H1 (cell line): Measurements from ENCODE around the gene KLHL18. TPM values are rescaled to one million over a fixed set of nuclear protein-coding genes. Genes with fewer than 3 reads are reported as not detected.

ENCODE experiments used
- CTCF ChIA-PET: fragments of 300-600 bp; sonication (Branson Sonifier 250); formaldehyde crosslinking; loops from one replicate; lab custom pipeline; 2021; ENCODE audit not compliant: partially characterized antibody; lab: Charles Lee
- POLR2A ChIA-PET: fragments of 300-600 bp; sonication (Branson Sonifier 250); formaldehyde crosslinking; loops from one replicate; lab custom pipeline; 2021; ENCODE audit warnings: inconsistent platforms; ENCODE audit not compliant: partially characterized antibody; lab: Charles Lee
- DNase-seq, 2 experiments: peaks; one replicate each; pipeline versions ENCODE4 v3.0.0 to v3.0.0-alpha.2; 2010 to 2022; ENCODE audit warnings: low spot score in 2 of 2, low read depth in 1 of 2, mixed read lengths in 1 of 2
- FAIRE-seq: peaks from 2 replicates; lab custom pipeline; 2011; peaks lifted over from hg19 to GRCh38; lab: Jason Lieb, UNC
- H2AFZ ChIP-seq: 2 replicates; pipeline ENCODE4 v1.8.1; 2012; ENCODE audit warnings: low read length, inconsistent platforms
- H2AK5ac ChIP-seq: 2 replicates; pipeline ENCODE4 v1.6.1; 2013; ENCODE audit warnings: low read depth, low read length
- H2BK120ac ChIP-seq: replicated peaks from 2 replicates; pipeline ENCODE3; 2013; ENCODE audit warnings: low read depth, low read length, inconsistent platforms
- H2BK12ac ChIP-seq: 2 replicates; pipeline ENCODE4 v1.6.1; 2013; ENCODE audit warnings: low read depth, low read length
- H2BK15ac ChIP-seq: 2 replicates; pipeline ENCODE4 v1.6.1; 2013; ENCODE audit warnings: low read length
- H2BK20ac ChIP-seq: 2 replicates; pipeline ENCODE4 v1.6.1; 2013; ENCODE audit warnings: low read length
- H2BK5ac ChIP-seq: 2 replicates; pipeline ENCODE4 v1.6.1; 2013; ENCODE audit warnings: low read depth, low read length
- H3K14ac ChIP-seq: 2 replicates; pipeline ENCODE4 v1.6.1; 2013; ENCODE audit warnings: inconsistent platforms; ENCODE audit not compliant: insufficient read length
- H3K18ac ChIP-seq: 2 replicates; pipeline ENCODE4 v1.6.1; 2013; ENCODE audit warnings: low read length; ENCODE audit errors: extremely low read depth
- H3K23ac ChIP-seq: 2 replicates; pipeline ENCODE4 v1.6.1; 2013; ENCODE audit warnings: inconsistent platforms; ENCODE audit not compliant: insufficient read length
- H3K23me2 ChIP-seq: 2 replicates; pipeline ENCODE4 v1.6.1; 2013; ENCODE audit warnings: low read depth, low read length
- H3K27ac ChIP-seq: 2 replicates; pipeline ENCODE4 v1.6.1; 2011; ENCODE audit warnings: low read depth, low read length, inconsistent platforms
- H3K27me3 ChIP-seq, 4 experiments: replicated peaks in 1 of 4; 1 replicate in 1 of 4; 2 replicates in 3 of 4; pipeline versions ENCODE4 v1.6.1 to v1.8.1; 2011 to 2013; ENCODE audit warnings: low read length in 3 of 4, mild to moderate bottlenecking in 3 of 4, inconsistent platforms in 2 of 4, mixed read lengths in 2 of 4, moderate library complexity in 1 of 4; ENCODE audit not compliant: control insufficient read depth in 3 of 4, insufficient read depth in 3 of 4; ENCODE audit errors: extremely low read depth in 1 of 4
- H3K36me3 ChIP-seq, 4 experiments: 2 replicates each; pipeline versions ENCODE4 v1.6.1 to v1.8.1; 2011 to 2013; ENCODE audit warnings: mild to moderate bottlenecking in 4 of 4, low read length in 3 of 4, moderate library complexity in 2 of 4, control low read depth in 1 of 4, inconsistent platforms in 1 of 4; ENCODE audit not compliant: insufficient read depth in 4 of 4, control insufficient read depth in 2 of 4
- H3K4ac ChIP-seq: replicated peaks from 2 replicates; pipeline ENCODE3; 2013; ENCODE audit warnings: low read length, low read depth, mixed read lengths, inconsistent platforms; ENCODE audit not compliant: insufficient read length
- H3K4me1 ChIP-seq, 4 experiments: replicated peaks in 1 of 4; 1 replicate in 1 of 4; 2 replicates in 3 of 4; pipeline versions ENCODE4 v1.6.1 to v1.8.1; 2011 to 2013; ENCODE audit warnings: low read length in 3 of 4, inconsistent platforms in 2 of 4, mixed read lengths in 1 of 4; ENCODE audit not compliant: insufficient read depth in 4 of 4, control insufficient read depth in 3 of 4
- H3K4me2 ChIP-seq, 2 experiments: 2 replicates each; pipeline versions ENCODE4 v1.6.1 to v1.8.1; 2011 to 2013; ENCODE audit warnings: low read depth in 2 of 2, low read length in 2 of 2, control low read depth in 1 of 2, inconsistent platforms in 1 of 2, mild to moderate bottlenecking in 1 of 2; ENCODE audit not compliant: insufficient read depth in 1 of 2
- H3K4me3 ChIP-seq, 4 experiments: fragments of 200-600, 300-600 bp in 1 of 4; sonication (generic), shearing (Covaris generic), sonication (Bioruptor Twin) in 1 of 4; 2 replicates each; pipeline versions ENCODE4 v1.5.1 to v1.8.1; 2011 to 2016; ENCODE audit warnings: low read length in 4 of 4, low read depth in 3 of 4, control low read depth in 2 of 4, inconsistent platforms in 2 of 4, mild to moderate bottlenecking in 2 of 4, mixed read lengths in 1 of 4, moderate library complexity in 1 of 4; ENCODE audit not compliant: insufficient read depth in 2 of 4; ENCODE audit errors: extremely low read depth in 1 of 4
- H3K56ac ChIP-seq: replicated peaks from 2 replicates; pipeline ENCODE3; 2013; ENCODE audit warnings: low read depth, mild to moderate bottlenecking, mixed read lengths, low read length, inconsistent platforms; ENCODE audit not compliant: insufficient read length
- H3K79me1 ChIP-seq: 2 replicates; pipeline ENCODE4 v1.6.1; 2013; ENCODE audit warnings: low read depth, low read length, control low read depth
- H3K79me2 ChIP-seq, 2 experiments: 2 replicates each; pipeline versions ENCODE4 v1.6.1 to v1.8.1; 2012 to 2013; ENCODE audit warnings: low read length in 2 of 2, mild to moderate bottlenecking in 2 of 2, inconsistent platforms in 1 of 2; ENCODE audit not compliant: insufficient read depth in 2 of 2, control insufficient read depth in 1 of 2
- H3K9ac ChIP-seq, 4 experiments: replicated peaks in 1 of 4; 1 replicate in 1 of 4; 2 replicates in 3 of 4; pipeline versions ENCODE4 v1.6.1 to v1.8.1; 2011 to 2013; ENCODE audit warnings: low read depth in 3 of 4, low read length in 3 of 4, control low read depth in 2 of 4, mild to moderate bottlenecking in 2 of 4, moderate library complexity in 2 of 4, inconsistent platforms in 1 of 4; ENCODE audit errors: extremely low read depth in 1 of 4
- H3K9me3 ChIP-seq, 2 experiments: 2 replicates each; pipeline versions ENCODE4 v1.6.1 to v1.8.1; 2012 to 2013; ENCODE audit warnings: mild to moderate bottlenecking in 2 of 2, moderate library complexity in 2 of 2, control low read depth in 1 of 2, inconsistent platforms in 1 of 2, low read depth in 1 of 2, low read length in 1 of 2, mixed read lengths in 1 of 2; ENCODE audit not compliant: insufficient read depth in 2 of 2
- H4K20me1 ChIP-seq, 2 experiments: replicated peaks in 1 of 2; 2 replicates each; pipeline versions ENCODE3 to v1.8.1; 2011 to 2013; ENCODE audit warnings: inconsistent platforms in 2 of 2, low read length in 2 of 2, mild to moderate bottlenecking in 1 of 2; ENCODE audit not compliant: insufficient read depth in 2 of 2, control insufficient read depth in 1 of 2
- H4K5ac ChIP-seq: 2 replicates; pipeline ENCODE4 v1.6.1; 2013; ENCODE audit warnings: low read length, low read depth, mixed read lengths, inconsistent platforms; ENCODE audit not compliant: insufficient read length
- H4K8ac ChIP-seq: 2 replicates; pipeline ENCODE4 v1.8.0; 2013; ENCODE audit warnings: mild to moderate bottlenecking, moderate library complexity, low read length, inconsistent platforms; ENCODE audit not compliant: insufficient read depth; ENCODE audit errors: extremely low read depth
- H4K91ac ChIP-seq: replicated peaks from 2 replicates; pipeline ENCODE3; 2013; ENCODE audit warnings: low read length, mixed read lengths, inconsistent platforms; ENCODE audit not compliant: insufficient read length
- ASH2L ChIP-seq: fragments of 200-600, 300-600 bp; sonication (generic); IDR thresholded peaks from one replicate; pipeline ENCODE4 v1.7.1; 2017; ENCODE audit warnings: low read length
- CHD2 ChIP-seq: IDR thresholded peaks from 2 replicates; pipeline ENCODE4 v1.6.1; 2012; ENCODE audit warnings: low read length, improper control_type of control experiment
- CREB1 ChIP-seq: IDR thresholded peaks from 2 replicates; pipeline ENCODE4 v1.6.1; 2012; ENCODE audit warnings: inconsistent platforms
- CTBP2 ChIP-seq: IDR thresholded peaks from 2 replicates; pipeline ENCODE4 v1.7.0; 2011; ENCODE audit warnings: borderline replicate concordance, mild to moderate bottlenecking, moderate library complexity, mixed read lengths, low read length; ENCODE audit not compliant: insufficient read depth, insufficient read length
- HDAC2 ChIP-seq, 2 experiments: fragments of 300-600 bp in 1 of 2; sonication (generic) in 1 of 2; IDR thresholded peaks; 2 replicates each; pipeline ENCODE4 v1.6.1; 2011 to 2012; ENCODE audit warnings: low read depth in 2 of 2, low read length in 2 of 2, mild to moderate bottlenecking in 2 of 2, moderate library complexity in 2 of 2, borderline replicate concordance in 1 of 2, inconsistent platforms in 1 of 2
- SIRT6 ChIP-seq: IDR thresholded peaks from one replicate; pipeline ENCODE4 v1.7.1; 2012; ENCODE audit warnings: low read length, inconsistent platforms
- SP4 ChIP-seq: IDR thresholded peaks from 2 replicates; pipeline ENCODE4 v1.6.1; 2012; ENCODE audit warnings: low read length, inconsistent platforms
- SUZ12 ChIP-seq: fragments of 200-600 bp; sonication (generic); IDR thresholded peaks from 2 replicates; pipeline ENCODE4 v1.6.1; 2012; ENCODE audit warnings: mild to moderate bottlenecking, inconsistent platforms, low read length, moderate library complexity, mixed read lengths
- ZNF274 ChIP-seq: IDR thresholded peaks from 2 replicates; pipeline ENCODE4 v1.7.0; 2012; ENCODE audit warnings: low read length, borderline replicate concordance; ENCODE audit errors: extremely low read depth
- WGBS, 2 experiments: shearing (Covaris generic) in 1 of 2; methylation state at CpG; one replicate each; pipeline versions ENCODE4 v1.1.6 to v1.1.7; 2013 to 2015; ENCODE audit warnings: low lambda C conversion rate in 2 of 2, mixed read lengths in 2 of 2, inconsistent platforms in 1 of 2, low coverage in 1 of 2, missing lambda C conversion rate in 1 of 2; ENCODE audit not compliant: insufficient replicate concordance in 2 of 2, insufficient coverage in 1 of 2, insufficient read length in 1 of 2; ENCODE audit errors: extremely low coverage in 1 of 2, missing lambda C conversion rate in 1 of 2; 5-methylcytosine and 5-hydroxymethylcytosine counted together
- polyA plus RNA-seq, 7 experiments: library from polyadenylated mRNA; depleted of rRNA in 3 of 7; stranded (reverse) in 5 of 7; unstranded in 2 of 7; fragments of >200 nt in 5 of 7; fragments of 200-250 nt in 2 of 7; gene quantifications; 1 replicate in 5 of 7; 2 replicates in 1 of 7; 4 replicates in 1 of 7; pipeline versions ENCODE4 v1.2.1 to v1.2.3, GENCODE V29; 2011 to 2013; ENCODE audit warnings: missing spikeins in 2 of 7, mixed read lengths in 2 of 7
- total RNA-seq: library from RNA; stranded (reverse); fragmentation: NEBNext Ultra II Directional; extraction: Animal tissue kit (Norgen Biotek cat#: 25700); gene quantifications from 2 replicates; pipeline ENCODE4 v1.2.1, GENCODE V29; 2021

The KLHL18 gene
- total and polyA plus RNA-seq, 2 of the 8 experiments (the other 6 are each of a cell fraction or from before 2014, with no cell fraction given) = 19.9 to 31.7 TPM

DNA sequence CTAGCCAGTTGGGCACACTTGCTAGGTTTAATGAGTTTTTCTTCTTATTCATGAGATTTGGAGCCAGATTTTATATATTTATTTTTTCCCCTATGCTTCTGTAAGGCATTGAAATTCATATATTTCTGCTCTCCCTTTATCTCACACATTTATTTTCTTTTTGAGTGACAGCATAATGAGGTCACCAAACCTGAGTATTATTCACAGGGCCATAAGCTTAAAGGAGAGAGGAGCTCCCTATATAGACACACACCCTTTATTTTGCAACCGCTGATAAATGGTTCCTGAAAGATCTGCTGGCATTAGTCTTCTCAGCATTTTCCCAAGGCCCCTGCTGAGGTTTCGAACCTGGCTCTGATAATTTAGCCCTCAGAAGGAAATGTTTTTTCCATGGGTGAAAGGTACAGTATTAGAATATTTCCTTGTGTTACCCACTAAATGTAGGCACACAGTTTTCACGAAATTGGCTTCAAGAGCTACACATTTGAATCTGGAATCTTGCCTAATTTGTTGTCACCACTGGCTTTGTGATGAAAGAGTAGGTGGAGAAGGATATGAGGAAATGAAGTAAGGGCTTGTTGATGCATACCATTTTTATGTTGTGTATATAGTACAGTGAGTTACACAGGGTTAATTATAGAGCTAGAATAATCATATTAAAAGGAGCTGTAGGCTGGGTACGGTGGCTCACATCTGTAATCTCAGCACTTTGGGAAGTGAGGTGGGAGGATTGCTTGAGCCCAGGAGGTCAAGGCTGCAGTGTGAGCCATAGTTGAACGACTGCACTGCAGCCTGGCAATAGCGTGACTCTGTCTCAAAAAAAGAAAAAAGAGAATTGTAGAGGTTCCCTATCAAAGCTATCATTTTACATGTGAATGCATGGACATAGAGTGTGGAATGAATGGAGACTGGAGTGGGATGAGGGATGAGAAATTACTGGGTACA, 6.5 kb downstream of the KLHL18 start:
- Histone ChIP-seq H4K91ac (no peak overlapping the region), H2BK5ac (no peak overlapping the region), H4K5ac (no peak overlapping the region), H3K79me1 (peaks cover 4% of the 10 kb centered on the region; the same call in 1 of the 2 replicates), H3K4ac (no peak overlapping the region), H3K23ac (no peak overlapping the region), H3K14ac (no peak overlapping the region), H4K20me1 (peaks cover 3% of the 10 kb centered on the region in 2 experiments), H2AFZ (no peak overlapping the region), H3K27me3 (no peaks in the 10 kb centered on the region), H3K56ac (peak overlapping the region; percentile 60), H3K4me1 (no peaks in the 10 kb centered on the region), H3K23me2 (no peaks in the 10 kb centered on the region), H3K4me3 (no peak overlapping the region), H3K18ac (no peak overlapping the region), H2BK20ac (no peak overlapping the region), H2BK15ac (no peak overlapping the region), H3K27ac (no peak overlapping the region), H3K79me2 (peaks cover 3 to 89% of the 10 kb centered on the region in 2 experiments; a peak in 3 of 4 replicates)
- FAIRE-seq = no peak
- WGBS, 2 experiments = 78% methylated on average over 6 of the region's 6 CpGs; no CpG with 5 or more reads in 1 of the 2 experiments
- TF ChIP-seq ZNF274 (no peak), CTBP2 (no peak), ASH2L (no peak), SUZ12 (no peak), HDAC2 (IDR thresholded peaks at IDR 0.05; ENCODE audit: borderline replicate concordance in 1 of 2, low read depth in 2 of 2, low read length in 2 of 2) (no peak), CREB1 (no peak), CHD2 (no peak), SIRT6 (no peak), SP4 (no peak)
- TF ChIP-seq, all 59 proteins: peak for 0
- no peak overlapping the region for H2BK120ac ChIP-seq
- H3K36me3 ChIP-seq = peaks cover 0 to 17% (median 3%) of the 10 kb centered on the region in 4 experiments; a peak in 4 of 8 replicates
- no peak overlapping the region for H2AK5ac ChIP-seq
- no peak overlapping the region for H4K8ac ChIP-seq
- no peak overlapping the region for H3K4me2 ChIP-seq
- ChIA-PET CTCF (interaction anchor here (2.6 kb wide), 1 partner anchor 35 kb away, joined by 6 read pairs; no protein-coding TSS in a partner anchor), POLR2A (interaction anchor here (1.1 to 2.8 kb wide), 2 partner anchors 7 to 25 kb away, joined by 3 to 16 read pairs; partner anchors contain the start of genes KIF9 and KLHL18)
- H2BK12ac ChIP-seq = no peak overlapping the region
- no peaks in the 10 kb centered on the region for H3K9me3 ChIP-seq
- DNase-seq = no peak
- H3K9ac ChIP-seq = no peak overlapping the region; a peak in 1 of 7 replicates
